HepG2 (cell line): Measurements from ENCODE around the gene GNG7. TPM values are rescaled to one million over a fixed set of nuclear protein-coding genes. Genes with fewer than 3 reads are reported as not detected.

Experiments used
- ATAC-seq: fragments of 200-7000 bp; cut with Tn5 transposase; 3 replicates; pipeline ENCODE4 v1.9.1; 2020; ENCODE audit warnings: mild to moderate bottlenecking, moderate library complexity
- BruUV-seq: library from RNA; stranded (reverse); fragments of 400-500 nt; replicated peaks from 2 replicates; lab custom pipeline; 2021; lab: Mats Ljungman, UMichigan
- CTCF ChIA-PET: fragments of 300-600 bp; formaldehyde crosslinking; extraction: SDS; loops from one replicate; lab custom pipeline; 2021; ENCODE audit warnings: low total read pairs, inconsistent platforms, low intra/inter-chr PET ratio; lab: Yijun Ruan, JAX
- POLR2A ChIA-PET: fragments of 350-600 bp; sonication (Branson Sonifier 250); formaldehyde crosslinking; loops from one replicate; lab custom pipeline; 2020; ENCODE audit warnings: antibody characterized with exemption, inconsistent platforms; lab: Yijun Ruan, JAX
- DNase-seq: peaks from one replicate; pipeline ENCODE4 v3.0.0-alpha.2; 2015; ENCODE audit warnings: low spot score
- FAIRE-seq: peaks from 3 replicates; lab custom pipeline; 2011; peaks lifted over from hg19 to GRCh38; lab: Jason Lieb, UNC
- H2AFZ ChIP-seq: one replicate; pipeline ENCODE4 v1.6.1; 2011; ENCODE audit warnings: low read length, inconsistent platforms
- H3K27ac ChIP-seq: fragments of 300-600 bp; 3 replicates; pipeline ENCODE4 v1.8.0; 2011; ENCODE audit warnings: mixed run types, mild to moderate bottlenecking, mixed read lengths, low read length, inconsistent platforms; ENCODE audit not compliant: insufficient read depth; ENCODE audit errors: extremely low read length
- H3K27me3 ChIP-seq, 2 experiments: fragments of 200-600 bp in 1 of 2; 2 replicates in 1 of 2; 3 replicates in 1 of 2; pipeline versions ENCODE4 v1.6.0 to v1.8.0; 2011; ENCODE audit warnings: low read length in 2 of 2, mild to moderate bottlenecking in 2 of 2, moderate library complexity in 2 of 2, inconsistent platforms in 1 of 2; ENCODE audit not compliant: insufficient read depth in 2 of 2, control insufficient read depth in 1 of 2
- H3K36me3 ChIP-seq, 2 experiments: fragments of 200-600 bp in 1 of 2; replicated peaks in 1 of 2; 2 replicates in 1 of 2; 3 replicates in 1 of 2; pipeline versions ENCODE4 v1.5.1 to v1.8.0; 2011; ENCODE audit warnings: low read length in 2 of 2, inconsistent platforms in 1 of 2; ENCODE audit not compliant: insufficient read depth in 2 of 2, control insufficient read depth in 1 of 2
- H3K4me1 ChIP-seq: 2 replicates; pipeline ENCODE4 v1.5.1; 2012; ENCODE audit warnings: low read length, inconsistent platforms; ENCODE audit not compliant: insufficient read depth
- H3K4me2 ChIP-seq: 2 replicates; pipeline ENCODE4 v1.6.0; 2011; ENCODE audit warnings: low read depth, low read length, inconsistent platforms
- H3K4me3 ChIP-seq, 3 experiments: fragments of 200-600 bp in 1 of 3; sonication (generic), shearing (Covaris generic) in 1 of 3; replicated peaks in 1 of 3; 2 replicates each; pipeline ENCODE4 v1.5.1; 2011 to 2016; ENCODE audit warnings: low read length in 3 of 3, inconsistent platforms in 2 of 3, low read depth in 2 of 3, mild to moderate bottlenecking in 2 of 3, control low read depth in 1 of 3, mixed read lengths in 1 of 3; ENCODE audit not compliant: insufficient read depth in 1 of 3
- H3K79me2 ChIP-seq: one replicate; pipeline ENCODE4 v1.6.1; 2011; ENCODE audit warnings: low read length, inconsistent platforms; ENCODE audit not compliant: insufficient read depth
- H3K9ac ChIP-seq: 2 replicates; pipeline ENCODE4 v1.6.0; 2011; ENCODE audit warnings: mild to moderate bottlenecking, low read depth, low read length, inconsistent platforms; ENCODE audit not compliant: insufficient read depth
- H3K9me3 ChIP-seq: 2 replicates; pipeline ENCODE4 v1.5.1; 2012; ENCODE audit warnings: mild to moderate bottlenecking, low read length
- H4K20me1 ChIP-seq: 2 replicates; pipeline ENCODE4 v1.6.0; 2011; ENCODE audit warnings: inconsistent platforms, mild to moderate bottlenecking, low read length, moderate library complexity; ENCODE audit not compliant: insufficient read depth
- DMAP1 ChIP-seq: IDR thresholded peaks from 2 replicates; pipeline ENCODE4 v1.6.1; 2016
- FOXO1 ChIP-seq: sonication (generic); formaldehyde crosslinking; IDR thresholded peaks from 2 replicates; pipeline ENCODE4 v1.4.0; 2020; ENCODE audit warnings: missing genetic modification reagents
- GABPB1 ChIP-seq: IDR thresholded peaks from 2 replicates; pipeline ENCODE4 v1.6.1; 2016; ENCODE audit warnings: mild to moderate bottlenecking, missing genetic modification reagents, moderate library complexity, missing compliant biosample characterization
- HNRNPL ChIP-seq: fragments of 200-400 bp; formaldehyde crosslinking; IDR thresholded peaks from 2 replicates; pipeline ENCODE4 v1.6.1; 2017; ENCODE audit warnings: mild to moderate bottlenecking, low read depth, low read length
- HNRNPUL1 ChIP-seq: fragments of 200-400 bp; formaldehyde crosslinking; IDR thresholded peaks from 2 replicates; pipeline ENCODE4 v1.6.1; 2017; ENCODE audit warnings: low read depth, mild to moderate bottlenecking, low read length, moderate library complexity
- KDM2A ChIP-seq: sonication (generic); formaldehyde crosslinking; IDR thresholded peaks from 2 replicates; pipeline ENCODE4 v1.4.0; 2020; ENCODE audit warnings: low read depth, missing genetic modification reagents, borderline replicate concordance
- RARA ChIP-seq: IDR thresholded peaks from 2 replicates; pipeline ENCODE4 v1.6.1; 2016; ENCODE audit warnings: missing genetic modification reagents, missing compliant biosample characterization
- SUZ12 ChIP-seq: fragments of 150-350 bp; IDR thresholded peaks from 2 replicates; pipeline ENCODE4 v1.6.1; 2014; ENCODE audit warnings: low read depth, low read length
- TP53 ChIP-seq: sonication (generic); formaldehyde crosslinking; conservative IDR thresholded peaks from 2 replicates; pipeline ENCODE4 v1.4.0; 2020; ENCODE audit warnings: missing genetic modification reagents
- ZFP62 ChIP-seq: sonication (generic); formaldehyde crosslinking; IDR thresholded peaks from 2 replicates; pipeline ENCODE4 v1.4.0; 2020; ENCODE audit warnings: missing genetic modification reagents
- ZFP82 ChIP-seq: sonication (generic); formaldehyde crosslinking; IDR thresholded peaks from 2 replicates; pipeline ENCODE4 v1.5.1; 2020; ENCODE audit warnings: mild to moderate bottlenecking, missing genetic modification reagents, borderline replicate concordance
- ZNF234 ChIP-seq: sonication (generic); formaldehyde crosslinking; conservative IDR thresholded peaks from 2 replicates; pipeline ENCODE4 v1.5.1; 2020; ENCODE audit warnings: mild to moderate bottlenecking, missing genetic modification reagents
- ZNF367 ChIP-seq: sonication (generic); formaldehyde crosslinking; IDR thresholded peaks from 2 replicates; pipeline ENCODE4 v1.4.0; 2020; ENCODE audit warnings: missing genetic modification reagents, borderline replicate concordance
- ZNF672 ChIP-seq: sonication (generic); formaldehyde crosslinking; IDR thresholded peaks from 2 replicates; pipeline ENCODE4 v1.8.1; 2022; ENCODE audit warnings: missing genetic modification reagents
- WGBS: methylation state at CpG from one replicate; pipeline ENCODE4 v1.1.6; 2017; ENCODE audit warnings: low lambda C conversion rate; 5-methylcytosine and 5-hydroxymethylcytosine counted together
- in situ Hi-C: cut with HindIII; loops from 2 replicates; pipeline ENCODE4 v1.10.0; 2017; ENCODE audit warnings: low pct_unique_long_range_greater_than_20kb; ENCODE audit not compliant: extremely low pct_ligation_motif_present
- intact Hi-C: fragments of 100-400 bp; cut with micrococcal nuclease; formaldehyde crosslinking; loops from one replicate; pipeline ENCODE4 v1.10.0; 2022; ENCODE audit not compliant: unreplicated experiment
- polyA plus RNA-seq, 8 experiments: library from polyadenylated mRNA; depleted of rRNA in 3 of 8; stranded (reverse) in 7 of 8; unstranded in 1 of 8; fragments of >200 nt; fragmentation: Illumina TruSeq in 4 of 8; extraction: Trizol in 4 of 8; gene quantifications; 2 replicates each; pipeline versions ENCODE4 v1.2.1 to v1.2.3, GENCODE V29; 2011 to 2016; ENCODE audit warnings: low read depth in 4 of 8, missing spikeins in 1 of 8, mixed read lengths in 1 of 8; ENCODE audit not compliant: insufficient read depth in 1 of 8
- total RNA-seq, 5 experiments: library from RNA; depleted of rRNA; stranded (reverse); fragments of >200 nt; fragmentation: Illumina TruSeq; extraction: Trizol; gene quantifications; 2 replicates each; pipeline ENCODE4 v1.2.3, GENCODE V29; 2016; ENCODE audit warnings: low read depth in 1 of 5
- TF ChIP-seq, protein P1 (sequence below): sonication (generic); formaldehyde crosslinking; conservative IDR thresholded peaks from 2 replicates; pipeline ENCODE4 v1.4.0; 2020; ENCODE audit warnings: mild to moderate bottlenecking, missing genetic modification reagents, moderate library complexity
- TF ChIP-seq, protein P2 (sequence below), 2 experiments: sonication (generic) in 1 of 2; formaldehyde crosslinking in 1 of 2; IDR thresholded peaks; 2 replicates each; pipeline versions ENCODE4 v1.5.1 to v1.6.1; 2011 to 2020; ENCODE audit warnings: borderline replicate concordance in 1 of 2, low read depth in 1 of 2, low read length in 1 of 2, mild to moderate bottlenecking in 1 of 2, missing genetic modification reagents in 1 of 2, moderate library complexity in 1 of 2
- TF ChIP-seq, protein P3 (sequence below): sonication (generic); formaldehyde crosslinking; IDR thresholded peaks from 2 replicates; pipeline ENCODE4 v1.5.0; 2020; ENCODE audit warnings: missing genetic modification reagents

The GNG7 gene
- total and polyA plus RNA-seq, 2 of the 13 experiments (the other 11 are each of a cell fraction or from before 2014, with no cell fraction given): 1.4 to 3.3 TPM

DNA sequence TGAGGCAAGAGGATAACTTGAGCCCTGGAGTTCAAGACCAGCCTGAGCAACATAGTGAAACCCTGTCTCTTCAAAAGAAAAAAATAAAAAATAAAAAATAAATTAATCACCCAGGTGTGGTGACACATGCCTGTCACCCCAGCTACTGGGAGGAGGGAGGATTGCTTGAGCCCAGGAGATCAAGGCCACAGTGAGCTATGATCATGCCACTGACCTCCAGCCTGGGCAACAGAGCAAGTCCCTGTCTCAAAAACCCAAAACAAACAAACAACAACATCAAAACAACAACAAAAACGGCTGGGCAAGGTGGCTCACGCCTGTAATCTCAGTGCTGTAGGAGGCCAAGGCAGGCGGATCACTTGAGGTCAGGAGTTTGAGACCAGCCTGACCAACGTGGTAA is 41.6 kb upstream of the GNG7 start (continued):
- TF ChIP-seq, protein P1, sequence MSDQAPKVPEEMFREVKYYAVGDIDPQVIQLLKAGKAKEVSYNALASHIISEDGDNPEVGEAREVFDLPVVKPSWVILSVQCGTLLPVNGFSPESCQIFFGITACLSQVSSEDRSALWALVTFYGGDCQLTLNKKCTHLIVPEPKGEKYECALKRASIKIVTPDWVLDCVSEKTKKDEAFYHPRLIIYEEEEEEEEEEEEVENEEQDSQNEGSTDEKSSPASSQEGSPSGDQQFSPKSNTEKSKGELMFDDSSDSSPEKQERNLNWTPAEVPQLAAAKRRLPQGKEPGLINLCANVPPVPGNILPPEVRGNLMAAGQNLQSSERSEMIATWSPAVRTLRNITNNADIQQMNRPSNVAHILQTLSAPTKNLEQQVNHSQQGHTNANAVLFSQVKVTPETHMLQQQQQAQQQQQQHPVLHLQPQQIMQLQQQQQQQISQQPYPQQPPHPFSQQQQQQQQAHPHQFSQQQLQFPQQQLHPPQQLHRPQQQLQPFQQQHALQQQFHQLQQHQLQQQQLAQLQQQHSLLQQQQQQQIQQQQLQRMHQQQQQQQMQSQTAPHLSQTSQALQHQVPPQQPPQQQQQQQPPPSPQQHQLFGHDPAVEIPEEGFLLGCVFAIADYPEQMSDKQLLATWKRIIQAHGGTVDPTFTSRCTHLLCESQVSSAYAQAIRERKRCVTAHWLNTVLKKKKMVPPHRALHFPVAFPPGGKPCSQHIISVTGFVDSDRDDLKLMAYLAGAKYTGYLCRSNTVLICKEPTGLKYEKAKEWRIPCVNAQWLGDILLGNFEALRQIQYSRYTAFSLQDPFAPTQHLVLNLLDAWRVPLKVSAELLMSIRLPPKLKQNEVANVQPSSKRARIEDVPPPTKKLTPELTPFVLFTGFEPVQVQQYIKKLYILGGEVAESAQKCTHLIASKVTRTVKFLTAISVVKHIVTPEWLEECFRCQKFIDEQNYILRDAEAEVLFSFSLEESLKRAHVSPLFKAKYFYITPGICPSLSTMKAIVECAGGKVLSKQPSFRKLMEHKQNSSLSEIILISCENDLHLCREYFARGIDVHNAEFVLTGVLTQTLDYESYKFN (CRISPR knock-in tag): peak; percentile 20; the same call in 1 of the 2 replicates
- TF ChIP-seq ZFP62 (no peak), ZNF234 (CRISPR knock-in tag) (no peak), FOXO1 (CRISPR knock-in tag) (peak; percentile 31; the same call in 1 of the 2 replicates), RARA (peak; percentile 54), ZFP82 (CRISPR knock-in tag) (no peak)

DNA sequence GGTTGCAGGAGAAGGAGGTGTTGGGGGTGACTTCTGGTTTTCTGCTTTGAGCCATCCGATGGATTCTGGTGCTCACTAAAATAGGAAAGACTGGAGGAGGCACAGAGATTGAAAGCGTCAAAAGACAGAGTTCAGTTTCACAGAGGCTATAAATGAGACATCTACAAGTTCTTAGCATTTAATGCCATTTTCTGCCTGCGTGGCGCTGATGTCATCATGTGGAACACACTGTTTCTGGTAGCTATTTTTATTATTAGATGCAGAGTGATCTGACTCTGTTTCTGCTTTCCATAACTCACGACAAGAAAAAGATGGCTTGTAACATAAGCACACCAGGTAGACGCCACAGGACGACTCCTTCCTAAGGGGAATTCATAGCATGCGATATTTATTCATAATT is 40.6 kb upstream of the GNG7 start:
- no TSS peak for BruUV-seq
- H3K27ac ChIP-seq: no peak overlapping the region
- no peaks in the 10 kb centered on the region for H3K36me3 ChIP-seq
- H2AFZ ChIP-seq: no peak overlapping the region
- whole genome bisulfite sequencing: 4% methylated on average over 8 of the region's 8 CpGs
- H3K4me2 ChIP-seq: no peak overlapping the region
- FAIRE-seq (no peak), DNase-seq (no peak), ATAC-seq (no peak)
- H3K9me3 ChIP-seq: no peaks in the 10 kb centered on the region
- H3K4me3 ChIP-seq: no peak overlapping the region
- peaks cover 4% of the 10 kb centered on the region for H3K79me2 ChIP-seq
- ChIA-PET POLR2A (interaction anchor here (1.2 kb wide), 1 partner anchor 124 kb away, joined by 4 read pairs; the partner anchor contains the start of gene ZNF556), CTCF (interaction anchor here (1.6 kb wide), 1 partner anchor 95 kb away, joined by 5 read pairs; no protein-coding TSS in a partner anchor)
- intact Hi-C loops (no loop called here), in situ Hi-C loops (no loop called here)
- H3K9ac ChIP-seq: no peak overlapping the region
- H3K4me1 ChIP-seq: peaks cover 7% of the 10 kb centered on the region
- no peaks in the 10 kb centered on the region; a peak in 1 of 5 replicates for H3K27me3 ChIP-seq
- H4K20me1 ChIP-seq: no peaks in the 10 kb centered on the region
- no peak for TF ChIP-seq ZNF672 (CRISPR knock-in tag)
- TF ChIP-seq HNRNPUL1: no peak
- TF ChIP-seq KDM2A (CRISPR knock-in tag): no peak
- no peak for TF ChIP-seq HNRNPL
- TF ChIP-seq, protein P2, sequence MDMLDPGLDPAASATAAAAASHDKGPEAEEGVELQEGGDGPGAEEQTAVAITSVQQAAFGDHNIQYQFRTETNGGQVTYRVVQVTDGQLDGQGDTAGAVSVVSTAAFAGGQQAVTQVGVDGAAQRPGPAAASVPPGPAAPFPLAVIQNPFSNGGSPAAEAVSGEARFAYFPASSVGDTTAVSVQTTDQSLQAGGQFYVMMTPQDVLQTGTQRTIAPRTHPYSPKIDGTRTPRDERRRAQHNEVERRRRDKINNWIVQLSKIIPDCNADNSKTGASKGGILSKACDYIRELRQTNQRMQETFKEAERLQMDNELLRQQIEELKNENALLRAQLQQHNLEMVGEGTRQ (IDR thresholded peaks at IDR 0.05; ENCODE audit: low read depth, low read length): no peak
- TF ChIP-seq, protein P2 (CRISPR knock-in tag; IDR thresholded peaks at IDR 0.05; ENCODE audit: borderline replicate concordance): no peak
- no peak for TF ChIP-seq DMAP1 (CRISPR knock-in tag)
- no peak for TF ChIP-seq ZNF367 (CRISPR knock-in tag)
- no peak for TF ChIP-seq ZFP82 (CRISPR knock-in tag)
- TF ChIP-seq, protein P3, sequence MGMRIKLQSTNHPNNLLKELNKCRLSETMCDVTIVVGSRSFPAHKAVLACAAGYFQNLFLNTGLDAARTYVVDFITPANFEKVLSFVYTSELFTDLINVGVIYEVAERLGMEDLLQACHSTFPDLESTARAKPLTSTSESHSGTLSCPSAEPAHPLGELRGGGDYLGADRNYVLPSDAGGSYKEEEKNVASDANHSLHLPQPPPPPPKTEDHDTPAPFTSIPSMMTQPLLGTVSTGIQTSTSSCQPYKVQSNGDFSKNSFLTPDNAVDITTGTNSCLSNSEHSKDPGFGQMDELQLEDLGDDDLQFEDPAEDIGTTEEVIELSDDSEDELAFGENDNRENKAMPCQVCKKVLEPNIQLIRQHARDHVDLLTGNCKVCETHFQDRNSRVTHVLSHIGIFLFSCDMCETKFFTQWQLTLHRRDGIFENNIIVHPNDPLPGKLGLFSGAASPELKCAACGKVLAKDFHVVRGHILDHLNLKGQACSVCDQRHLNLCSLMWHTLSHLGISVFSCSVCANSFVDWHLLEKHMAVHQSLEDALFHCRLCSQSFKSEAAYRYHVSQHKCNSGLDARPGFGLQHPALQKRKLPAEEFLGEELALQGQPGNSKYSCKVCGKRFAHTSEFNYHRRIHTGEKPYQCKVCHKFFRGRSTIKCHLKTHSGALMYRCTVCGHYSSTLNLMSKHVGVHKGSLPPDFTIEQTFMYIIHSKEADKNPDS: no peak
- TF ChIP-seq GABPB1 (CRISPR knock-in tag): no peak
- TF ChIP-seq SUZ12: no peak
- TF ChIP-seq TP53 (CRISPR knock-in tag): no peak
